WTC11 (cell line): Measurements from ENCODE around the gene BLMH. TPM values are rescaled to one million over a fixed set of nuclear protein-coding genes. Genes with fewer than 3 reads are reported as not detected.

ENCODE experiments used
- ATAC-seq: fragments of 200-7000 bp; cut with Tn5 transposase; 2 replicates; pipeline ENCODE4 v1.10.0; 2021; ENCODE audit warnings: mild to moderate bottlenecking, moderate library complexity
- CTCF ChIA-PET: fragments of 300-600 bp; sonication (Branson Sonifier 250); formaldehyde crosslinking; loops from one replicate; lab custom pipeline; 2021; ENCODE audit warnings: antibody characterized with exemption; lab: Charles Lee
- POLR2A ChIA-PET: fragments of 350-600 bp; sonication (Branson Sonifier 250); formaldehyde crosslinking; loops from one replicate; lab custom pipeline; 2021; ENCODE audit warnings: antibody characterized with exemption; lab: Charles Lee
- DNase-seq: peaks from one replicate; pipeline ENCODE4 v3.0.0; 2021; ENCODE audit warnings: low spot score
- H3K27ac Mint-ChIP-seq: 2 replicates; pipeline ENCODE4 v1.8.0; 2021; ENCODE audit warnings: mixed read lengths
- H3K27me3 Mint-ChIP-seq: 2 replicates; pipeline ENCODE4 v1.8.0; 2021; ENCODE audit warnings: low read depth, mild to moderate bottlenecking, moderate library complexity, mixed read lengths
- H3K36me3 Mint-ChIP-seq: 2 replicates; pipeline ENCODE4 v1.8.0; 2021; ENCODE audit warnings: mixed read lengths
- H3K4me1 Mint-ChIP-seq: 2 replicates; pipeline ENCODE4 v1.8.0; 2022; ENCODE audit warnings: mixed read lengths
- H3K4me3 Mint-ChIP-seq: 2 replicates; pipeline ENCODE4 v1.8.0; 2021; ENCODE audit warnings: mild to moderate bottlenecking, moderate library complexity, mixed read lengths
- H3K9me3 Mint-ChIP-seq: 2 replicates; pipeline ENCODE4 v1.8.0; 2021; ENCODE audit warnings: mixed read lengths
- FOXJ3 ChIP-seq: sonication (generic); formaldehyde crosslinking; IDR thresholded peaks from 2 replicates; pipeline ENCODE4 v1.9.0; 2021; ENCODE audit warnings: missing genetic modification reagents, mild to moderate bottlenecking, borderline replicate concordance
- IRF2 ChIP-seq: sonication (generic); formaldehyde crosslinking; IDR thresholded peaks from 2 replicates; pipeline ENCODE4 v1.8.0; 2022; ENCODE audit warnings: low read depth, missing genetic modification reagents, borderline replicate concordance
- JAZF1 ChIP-seq: fragments of 250-450 bp; sonication (Bioruptor Pico); IDR thresholded peaks from 2 replicates; pipeline ENCODE4 v1.9.0; 2021; ENCODE audit warnings: moderate library complexity, mild to moderate bottlenecking, inconsistent platforms
- NFYB ChIP-seq: sonication (generic); formaldehyde crosslinking; conservative IDR thresholded peaks from 2 replicates; pipeline ENCODE4 v1.8.0; 2022; ENCODE audit warnings: low read depth, missing genetic modification reagents
- NR1H2 ChIP-seq: sonication (generic); formaldehyde crosslinking; IDR thresholded peaks from 2 replicates; pipeline ENCODE4 v1.9.0; 2021; ENCODE audit warnings: mild to moderate bottlenecking, moderate library complexity, missing genetic modification reagents
- RELA ChIP-seq: sonication (generic); formaldehyde crosslinking; IDR thresholded peaks from 2 replicates; pipeline ENCODE4 v1.8.1; 2022; ENCODE audit warnings: missing genetic modification reagents, mild to moderate bottlenecking, borderline replicate concordance
- RORB ChIP-seq: fragments of 250-450 bp; sonication (Bioruptor Pico); IDR thresholded peaks from 2 replicates; pipeline ENCODE4 v1.9.0; 2021; ENCODE audit warnings: mild to moderate bottlenecking
- SMAD3 ChIP-seq: sonication (generic); formaldehyde crosslinking; IDR thresholded peaks from 2 replicates; pipeline ENCODE4 v1.8.0; 2022; ENCODE audit warnings: missing genetic modification reagents, mild to moderate bottlenecking, borderline replicate concordance
- SOX15 ChIP-seq: fragments of 250-450 bp; sonication (Bioruptor Pico); IDR thresholded peaks from 2 replicates; pipeline ENCODE4 v1.9.0; 2021; ENCODE audit warnings: mild to moderate bottlenecking
- SP1 ChIP-seq: sonication (generic); formaldehyde crosslinking; conservative IDR thresholded peaks from 2 replicates; pipeline ENCODE4 v1.8.1; 2022; ENCODE audit warnings: missing genetic modification reagents
- TP53 ChIP-seq: sonication (generic); formaldehyde crosslinking; IDR thresholded peaks from 2 replicates; pipeline ENCODE4 v1.8.1; 2023; ENCODE audit warnings: mild to moderate bottlenecking, missing genetic modification reagents
- ZBTB21 ChIP-seq: sonication (generic); formaldehyde crosslinking; IDR thresholded peaks from 2 replicates; pipeline ENCODE4 v1.8.1; 2023; ENCODE audit warnings: mild to moderate bottlenecking, missing genetic modification reagents, borderline replicate concordance
- ZNF423 ChIP-seq: fragments of 250-450 bp; sonication (Bioruptor Pico); IDR thresholded peaks from 2 replicates; pipeline ENCODE4 v2.1.2; 2022; ENCODE audit warnings: mild to moderate bottlenecking, moderate library complexity
- total RNA-seq: library from RNA; stranded (reverse); gene quantifications from 3 replicates; pipeline ENCODE4 v1.2.3, GENCODE V29; 2021
- TF ChIP-seq, protein P1 (sequence below): sonication (generic); formaldehyde crosslinking; IDR thresholded peaks from 2 replicates; pipeline ENCODE4 v1.8.0; 2023; ENCODE audit warnings: mild to moderate bottlenecking, missing genetic modification reagents
- TF ChIP-seq, protein P2 (sequence below): fragments of 250-450 bp; sonication (Bioruptor Pico); conservative IDR thresholded peaks from 2 replicates; pipeline ENCODE4 v1.9.0; 2021; ENCODE audit warnings: mild to moderate bottlenecking
- TF ChIP-seq, protein P3 (sequence below): fragments of 250-450 bp; sonication (Bioruptor Pico); IDR thresholded peaks from 2 replicates; pipeline ENCODE4 v1.9.0; 2021; ENCODE audit warnings: mild to moderate bottlenecking
- TF ChIP-seq, protein P4 (sequence below): sonication (generic); formaldehyde crosslinking; IDR thresholded peaks from 2 replicates; pipeline ENCODE4 v1.8.0; 2022; ENCODE audit warnings: mild to moderate bottlenecking, missing genetic modification reagents
- TF ChIP-seq, protein P5 (sequence below): sonication (generic); formaldehyde crosslinking; IDR thresholded peaks from 2 replicates; pipeline ENCODE4 v1.8.0; 2022; ENCODE audit warnings: mild to moderate bottlenecking, missing genetic modification reagents
- TF ChIP-seq, protein P6 (sequence below): sonication (generic); formaldehyde crosslinking; IDR thresholded peaks from 2 replicates; pipeline ENCODE4 v1.8.1; 2023; ENCODE audit warnings: mild to moderate bottlenecking, missing genetic modification reagents
- TF ChIP-seq, protein P7 (sequence below): fragments of 250-450 bp; sonication (Bioruptor Pico); IDR thresholded peaks from 2 replicates; pipeline ENCODE4 v1.9.0; 2021; ENCODE audit warnings: mild to moderate bottlenecking

The BLMH gene
- total RNA-seq, 1 experiment from 2014 or later, result 63.9 TPM

DNA sequence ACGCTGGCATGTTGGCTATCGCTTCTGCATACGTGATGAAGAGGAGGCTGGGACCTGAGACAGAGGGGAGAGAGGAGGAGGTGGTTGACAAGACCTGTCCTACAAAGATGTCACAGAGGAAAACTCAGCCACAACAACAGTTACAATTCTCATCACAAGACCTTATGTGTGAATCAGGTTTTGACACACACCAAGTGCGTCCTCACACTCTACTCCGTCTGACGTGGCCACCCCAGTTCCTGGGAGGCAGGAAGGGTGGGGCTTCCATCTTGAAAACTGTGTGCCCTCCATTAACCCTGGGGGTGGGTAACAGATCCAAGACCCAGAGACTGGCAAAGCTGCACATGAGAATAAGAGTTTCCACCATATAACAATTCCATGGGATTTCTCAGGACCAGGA, 80.4 kb downstream of the BLMH start (continued):
- TF ChIP-seq RORB (CRISPR knock-in tag), result no peak
- no peak for TF ChIP-seq NR1H2 (CRISPR knock-in tag)
- TF ChIP-seq SP1 (CRISPR knock-in tag), result no peak
- TF ChIP-seq, protein P1, sequence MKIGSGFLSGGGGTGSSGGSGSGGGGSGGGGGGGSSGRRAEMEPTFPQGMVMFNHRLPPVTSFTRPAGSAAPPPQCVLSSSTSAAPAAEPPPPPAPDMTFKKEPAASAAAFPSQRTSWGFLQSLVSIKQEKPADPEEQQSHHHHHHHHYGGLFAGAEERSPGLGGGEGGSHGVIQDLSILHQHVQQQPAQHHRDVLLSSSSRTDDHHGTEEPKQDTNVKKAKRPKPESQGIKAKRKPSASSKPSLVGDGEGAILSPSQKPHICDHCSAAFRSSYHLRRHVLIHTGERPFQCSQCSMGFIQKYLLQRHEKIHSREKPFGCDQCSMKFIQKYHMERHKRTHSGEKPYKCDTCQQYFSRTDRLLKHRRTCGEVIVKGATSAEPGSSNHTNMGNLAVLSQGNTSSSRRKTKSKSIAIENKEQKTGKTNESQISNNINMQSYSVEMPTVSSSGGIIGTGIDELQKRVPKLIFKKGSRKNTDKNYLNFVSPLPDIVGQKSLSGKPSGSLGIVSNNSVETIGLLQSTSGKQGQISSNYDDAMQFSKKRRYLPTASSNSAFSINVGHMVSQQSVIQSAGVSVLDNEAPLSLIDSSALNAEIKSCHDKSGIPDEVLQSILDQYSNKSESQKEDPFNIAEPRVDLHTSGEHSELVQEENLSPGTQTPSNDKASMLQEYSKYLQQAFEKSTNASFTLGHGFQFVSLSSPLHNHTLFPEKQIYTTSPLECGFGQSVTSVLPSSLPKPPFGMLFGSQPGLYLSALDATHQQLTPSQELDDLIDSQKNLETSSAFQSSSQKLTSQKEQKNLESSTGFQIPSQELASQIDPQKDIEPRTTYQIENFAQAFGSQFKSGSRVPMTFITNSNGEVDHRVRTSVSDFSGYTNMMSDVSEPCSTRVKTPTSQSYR (CRISPR knock-in tag), result no peak
- TF ChIP-seq JAZF1 (CRISPR knock-in tag), result no peak
- TF ChIP-seq, protein P2, sequence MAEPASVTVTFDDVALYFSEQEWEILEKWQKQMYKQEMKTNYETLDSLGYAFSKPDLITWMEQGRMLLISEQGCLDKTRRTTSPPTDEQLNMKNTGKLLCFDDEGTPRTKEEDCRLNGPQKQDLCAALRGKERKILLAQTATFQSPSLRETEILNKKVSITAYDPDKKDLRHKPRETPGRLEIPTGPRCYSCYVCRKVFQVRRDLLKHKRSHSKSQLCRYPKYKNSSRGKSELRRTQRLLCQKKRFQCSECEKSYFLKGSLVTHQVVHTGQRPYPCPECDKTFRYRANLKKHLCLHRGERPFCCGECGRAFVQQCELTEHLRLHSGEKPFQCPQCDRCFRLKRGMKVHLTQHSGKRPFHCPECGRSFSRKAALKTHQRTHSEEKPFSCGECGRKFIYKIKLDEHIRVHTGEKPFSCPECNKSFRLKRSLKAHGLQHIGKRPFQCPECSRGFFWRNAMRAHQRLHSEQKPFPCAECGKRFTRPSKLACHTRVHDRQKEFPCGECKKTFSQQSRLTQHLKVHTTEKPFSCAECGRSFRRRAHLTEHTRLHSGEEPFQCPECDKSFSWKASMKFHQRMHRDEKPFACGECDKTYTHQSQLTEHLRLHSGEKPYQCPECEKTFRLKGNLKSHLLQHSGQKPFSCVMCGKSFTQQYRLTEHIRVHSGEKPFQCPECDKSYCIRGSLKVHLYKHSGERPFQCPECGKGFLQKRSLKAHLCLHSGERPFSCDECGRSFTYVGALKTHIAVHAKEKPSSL (CRISPR knock-in tag), result no peak
- no peak for TF ChIP-seq FOXJ3 (CRISPR knock-in tag)
- TF ChIP-seq, protein P3, sequence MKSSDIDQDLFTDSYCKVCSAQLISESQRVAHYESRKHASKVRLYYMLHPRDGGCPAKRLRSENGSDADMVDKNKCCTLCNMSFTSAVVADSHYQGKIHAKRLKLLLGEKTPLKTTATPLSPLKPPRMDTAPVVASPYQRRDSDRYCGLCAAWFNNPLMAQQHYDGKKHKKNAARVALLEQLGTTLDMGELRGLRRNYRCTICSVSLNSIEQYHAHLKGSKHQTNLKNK (CRISPR knock-in tag), result no peak
- TF ChIP-seq, protein P4, sequence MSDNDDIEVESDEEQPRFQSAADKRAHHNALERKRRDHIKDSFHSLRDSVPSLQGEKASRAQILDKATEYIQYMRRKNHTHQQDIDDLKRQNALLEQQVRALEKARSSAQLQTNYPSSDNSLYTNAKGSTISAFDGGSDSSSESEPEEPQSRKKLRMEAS (CRISPR knock-in tag), result no peak
- TF ChIP-seq, protein P5, sequence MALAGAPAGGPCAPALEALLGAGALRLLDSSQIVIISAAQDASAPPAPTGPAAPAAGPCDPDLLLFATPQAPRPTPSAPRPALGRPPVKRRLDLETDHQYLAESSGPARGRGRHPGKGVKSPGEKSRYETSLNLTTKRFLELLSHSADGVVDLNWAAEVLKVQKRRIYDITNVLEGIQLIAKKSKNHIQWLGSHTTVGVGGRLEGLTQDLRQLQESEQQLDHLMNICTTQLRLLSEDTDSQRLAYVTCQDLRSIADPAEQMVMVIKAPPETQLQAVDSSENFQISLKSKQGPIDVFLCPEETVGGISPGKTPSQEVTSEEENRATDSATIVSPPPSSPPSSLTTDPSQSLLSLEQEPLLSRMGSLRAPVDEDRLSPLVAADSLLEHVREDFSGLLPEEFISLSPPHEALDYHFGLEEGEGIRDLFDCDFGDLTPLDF (CRISPR knock-in tag), result no peak

DNA sequence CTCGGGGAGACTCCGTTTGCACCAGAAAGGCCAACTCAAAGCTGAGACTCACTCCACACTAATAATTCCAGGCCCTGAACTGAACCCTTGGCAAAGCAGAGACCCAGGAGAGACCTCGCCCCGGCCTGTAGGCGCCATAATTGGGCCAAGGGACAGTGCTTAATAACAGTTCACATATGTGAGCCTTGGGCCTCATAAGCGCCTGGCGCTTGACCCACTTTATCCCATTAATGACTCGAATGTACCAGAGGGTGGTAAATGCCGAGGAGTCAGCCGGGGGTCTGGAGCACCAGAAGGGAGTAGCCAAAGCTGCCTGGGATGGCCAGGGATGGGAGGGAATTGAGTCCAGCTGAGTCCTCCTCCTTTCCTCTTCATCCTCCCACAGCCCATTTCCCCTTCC, 80.8 kb downstream of the BLMH start:
- H3K9me3 Mint-ChIP-seq, result no peaks in the 10 kb centered on the region
- no peaks in the 10 kb centered on the region for H3K27me3 Mint-ChIP-seq
- ATAC-seq, result no peak
- no peak overlapping the region for H3K27ac Mint-ChIP-seq
- ChIA-PET POLR2A (no interaction called here), CTCF (interaction anchor here (1.7 kb wide), 1 partner anchor 26 kb away, joined by 4 read pairs; no protein-coding TSS in a partner anchor)
- DNase-seq, result no peak
- H3K36me3 Mint-ChIP-seq, result no peaks in the 10 kb centered on the region
- no peaks in the 10 kb centered on the region for H3K4me1 Mint-ChIP-seq
- H3K4me3 Mint-ChIP-seq, result no peak overlapping the region
- no peak for TF ChIP-seq RORB (CRISPR knock-in tag)
- no peak for TF ChIP-seq ZNF423 (CRISPR knock-in tag)
- no peak for TF ChIP-seq SMAD3 (CRISPR knock-in tag)
- TF ChIP-seq SOX15 (CRISPR knock-in tag), result no peak
- no peak for TF ChIP-seq JAZF1 (CRISPR knock-in tag)
- no peak for TF ChIP-seq RELA (CRISPR knock-in tag)
- no peak for TF ChIP-seq IRF2 (CRISPR knock-in tag)
- TF ChIP-seq, protein P1 (CRISPR knock-in tag), result no peak
- no peak for TF ChIP-seq FOXJ3 (CRISPR knock-in tag)
- TF ChIP-seq, protein P6, sequence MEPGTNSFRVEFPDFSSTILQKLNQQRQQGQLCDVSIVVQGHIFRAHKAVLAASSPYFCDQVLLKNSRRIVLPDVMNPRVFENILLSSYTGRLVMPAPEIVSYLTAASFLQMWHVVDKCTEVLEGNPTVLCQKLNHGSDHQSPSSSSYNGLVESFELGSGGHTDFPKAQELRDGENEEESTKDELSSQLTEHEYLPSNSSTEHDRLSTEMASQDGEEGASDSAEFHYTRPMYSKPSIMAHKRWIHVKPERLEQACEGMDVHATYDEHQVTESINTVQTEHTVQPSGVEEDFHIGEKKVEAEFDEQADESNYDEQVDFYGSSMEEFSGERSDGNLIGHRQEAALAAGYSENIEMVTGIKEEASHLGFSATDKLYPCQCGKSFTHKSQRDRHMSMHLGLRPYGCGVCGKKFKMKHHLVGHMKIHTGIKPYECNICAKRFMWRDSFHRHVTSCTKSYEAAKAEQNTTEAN, result no peak
- TF ChIP-seq, protein P7, sequence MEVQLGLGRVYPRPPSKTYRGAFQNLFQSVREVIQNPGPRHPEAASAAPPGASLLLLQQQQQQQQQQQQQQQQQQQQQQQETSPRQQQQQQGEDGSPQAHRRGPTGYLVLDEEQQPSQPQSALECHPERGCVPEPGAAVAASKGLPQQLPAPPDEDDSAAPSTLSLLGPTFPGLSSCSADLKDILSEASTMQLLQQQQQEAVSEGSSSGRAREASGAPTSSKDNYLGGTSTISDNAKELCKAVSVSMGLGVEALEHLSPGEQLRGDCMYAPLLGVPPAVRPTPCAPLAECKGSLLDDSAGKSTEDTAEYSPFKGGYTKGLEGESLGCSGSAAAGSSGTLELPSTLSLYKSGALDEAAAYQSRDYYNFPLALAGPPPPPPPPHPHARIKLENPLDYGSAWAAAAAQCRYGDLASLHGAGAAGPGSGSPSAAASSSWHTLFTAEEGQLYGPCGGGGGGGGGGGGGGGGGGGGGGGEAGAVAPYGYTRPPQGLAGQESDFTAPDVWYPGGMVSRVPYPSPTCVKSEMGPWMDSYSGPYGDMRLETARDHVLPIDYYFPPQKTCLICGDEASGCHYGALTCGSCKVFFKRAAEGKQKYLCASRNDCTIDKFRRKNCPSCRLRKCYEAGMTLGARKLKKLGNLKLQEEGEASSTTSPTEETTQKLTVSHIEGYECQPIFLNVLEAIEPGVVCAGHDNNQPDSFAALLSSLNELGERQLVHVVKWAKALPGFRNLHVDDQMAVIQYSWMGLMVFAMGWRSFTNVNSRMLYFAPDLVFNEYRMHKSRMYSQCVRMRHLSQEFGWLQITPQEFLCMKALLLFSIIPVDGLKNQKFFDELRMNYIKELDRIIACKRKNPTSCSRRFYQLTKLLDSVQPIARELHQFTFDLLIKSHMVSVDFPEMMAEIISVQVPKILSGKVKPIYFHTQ (CRISPR knock-in tag), result no peak
- no peak for TF ChIP-seq ZBTB21 (CRISPR knock-in tag)
- TF ChIP-seq NFYB (CRISPR knock-in tag), result no peak
- TF ChIP-seq TP53 (CRISPR knock-in tag), result no peak
